H1 (cell line): ENCODE measurements around the gene SORBS1. TPM values are rescaled to one million over a fixed set of nuclear protein-coding genes. Genes with fewer than 3 reads are reported as not detected.

Experiments
- CTCF ChIA-PET: fragments of 300-600 bp; sonication (Branson Sonifier 250); formaldehyde crosslinking; loops from one replicate; lab custom pipeline; 2021; ENCODE audit not compliant: partially characterized antibody; lab: Charles Lee
- POLR2A ChIA-PET: fragments of 300-600 bp; sonication (Branson Sonifier 250); formaldehyde crosslinking; loops from one replicate; lab custom pipeline; 2021; ENCODE audit warnings: inconsistent platforms; ENCODE audit not compliant: partially characterized antibody; lab: Charles Lee
- DNase-seq, 2 experiments: peaks; one replicate each; pipeline versions ENCODE4 v3.0.0 to v3.0.0-alpha.2; 2010 to 2022; ENCODE audit warnings: low spot score in 2 of 2, low read depth in 1 of 2, mixed read lengths in 1 of 2
- FAIRE-seq: peaks from 2 replicates; lab custom pipeline; 2011; peaks lifted over from hg19 to GRCh38; lab: Jason Lieb, UNC
- H2AFZ ChIP-seq: 2 replicates; pipeline ENCODE4 v1.8.1; 2012; ENCODE audit warnings: low read length, inconsistent platforms
- H2AK5ac ChIP-seq: 2 replicates; pipeline ENCODE4 v1.6.1; 2013; ENCODE audit warnings: low read depth, low read length
- H2BK120ac ChIP-seq: replicated peaks from 2 replicates; pipeline ENCODE3; 2013; ENCODE audit warnings: low read depth, low read length, inconsistent platforms
- H2BK12ac ChIP-seq: 2 replicates; pipeline ENCODE4 v1.6.1; 2013; ENCODE audit warnings: low read depth, low read length
- H2BK15ac ChIP-seq: 2 replicates; pipeline ENCODE4 v1.6.1; 2013; ENCODE audit warnings: low read length
- H2BK20ac ChIP-seq: 2 replicates; pipeline ENCODE4 v1.6.1; 2013; ENCODE audit warnings: low read length
- H2BK5ac ChIP-seq: 2 replicates; pipeline ENCODE4 v1.6.1; 2013; ENCODE audit warnings: low read depth, low read length
- H3K14ac ChIP-seq: 2 replicates; pipeline ENCODE4 v1.6.1; 2013; ENCODE audit warnings: inconsistent platforms; ENCODE audit not compliant: insufficient read length
- H3K18ac ChIP-seq: 2 replicates; pipeline ENCODE4 v1.6.1; 2013; ENCODE audit warnings: low read length; ENCODE audit errors: extremely low read depth
- H3K23ac ChIP-seq: 2 replicates; pipeline ENCODE4 v1.6.1; 2013; ENCODE audit warnings: inconsistent platforms; ENCODE audit not compliant: insufficient read length
- H3K23me2 ChIP-seq: 2 replicates; pipeline ENCODE4 v1.6.1; 2013; ENCODE audit warnings: low read depth, low read length
- H3K27ac ChIP-seq: 2 replicates; pipeline ENCODE4 v1.6.1; 2011; ENCODE audit warnings: low read depth, low read length, inconsistent platforms
- H3K27me3 ChIP-seq, 4 experiments: replicated peaks in 1 of 4; 1 replicate in 1 of 4; 2 replicates in 3 of 4; pipeline versions ENCODE4 v1.6.1 to v1.8.1; 2011 to 2013; ENCODE audit warnings: low read length in 3 of 4, mild to moderate bottlenecking in 3 of 4, inconsistent platforms in 2 of 4, mixed read lengths in 2 of 4, moderate library complexity in 1 of 4; ENCODE audit not compliant: control insufficient read depth in 3 of 4, insufficient read depth in 3 of 4; ENCODE audit errors: extremely low read depth in 1 of 4
- H3K36me3 ChIP-seq, 4 experiments: 2 replicates each; pipeline versions ENCODE4 v1.6.1 to v1.8.1; 2011 to 2013; ENCODE audit warnings: mild to moderate bottlenecking in 4 of 4, low read length in 3 of 4, moderate library complexity in 2 of 4, control low read depth in 1 of 4, inconsistent platforms in 1 of 4; ENCODE audit not compliant: insufficient read depth in 4 of 4, control insufficient read depth in 2 of 4
- H3K4ac ChIP-seq: replicated peaks from 2 replicates; pipeline ENCODE3; 2013; ENCODE audit warnings: low read length, low read depth, mixed read lengths, inconsistent platforms; ENCODE audit not compliant: insufficient read length
- H3K4me1 ChIP-seq, 4 experiments: replicated peaks in 1 of 4; 1 replicate in 1 of 4; 2 replicates in 3 of 4; pipeline versions ENCODE4 v1.6.1 to v1.8.1; 2011 to 2013; ENCODE audit warnings: low read length in 3 of 4, inconsistent platforms in 2 of 4, mixed read lengths in 1 of 4; ENCODE audit not compliant: insufficient read depth in 4 of 4, control insufficient read depth in 3 of 4
- H3K4me2 ChIP-seq, 2 experiments: 2 replicates each; pipeline versions ENCODE4 v1.6.1 to v1.8.1; 2011 to 2013; ENCODE audit warnings: low read depth in 2 of 2, low read length in 2 of 2, control low read depth in 1 of 2, inconsistent platforms in 1 of 2, mild to moderate bottlenecking in 1 of 2; ENCODE audit not compliant: insufficient read depth in 1 of 2
- H3K4me3 ChIP-seq, 4 experiments: fragments of 200-600, 300-600 bp in 1 of 4; sonication (generic), shearing (Covaris generic), sonication (Bioruptor Twin) in 1 of 4; 2 replicates each; pipeline versions ENCODE4 v1.5.1 to v1.8.1; 2011 to 2016; ENCODE audit warnings: low read length in 4 of 4, low read depth in 3 of 4, control low read depth in 2 of 4, inconsistent platforms in 2 of 4, mild to moderate bottlenecking in 2 of 4, mixed read lengths in 1 of 4, moderate library complexity in 1 of 4; ENCODE audit not compliant: insufficient read depth in 2 of 4; ENCODE audit errors: extremely low read depth in 1 of 4
- H3K56ac ChIP-seq: replicated peaks from 2 replicates; pipeline ENCODE3; 2013; ENCODE audit warnings: low read depth, mild to moderate bottlenecking, mixed read lengths, low read length, inconsistent platforms; ENCODE audit not compliant: insufficient read length
- H3K79me1 ChIP-seq: 2 replicates; pipeline ENCODE4 v1.6.1; 2013; ENCODE audit warnings: low read depth, low read length, control low read depth
- H3K79me2 ChIP-seq, 2 experiments: 2 replicates each; pipeline versions ENCODE4 v1.6.1 to v1.8.1; 2012 to 2013; ENCODE audit warnings: low read length in 2 of 2, mild to moderate bottlenecking in 2 of 2, inconsistent platforms in 1 of 2; ENCODE audit not compliant: insufficient read depth in 2 of 2, control insufficient read depth in 1 of 2
- H3K9ac ChIP-seq, 4 experiments: replicated peaks in 1 of 4; 1 replicate in 1 of 4; 2 replicates in 3 of 4; pipeline versions ENCODE4 v1.6.1 to v1.8.1; 2011 to 2013; ENCODE audit warnings: low read depth in 3 of 4, low read length in 3 of 4, control low read depth in 2 of 4, mild to moderate bottlenecking in 2 of 4, moderate library complexity in 2 of 4, inconsistent platforms in 1 of 4; ENCODE audit errors: extremely low read depth in 1 of 4
- H3K9me3 ChIP-seq, 2 experiments: 2 replicates each; pipeline versions ENCODE4 v1.6.1 to v1.8.1; 2012 to 2013; ENCODE audit warnings: mild to moderate bottlenecking in 2 of 2, moderate library complexity in 2 of 2, control low read depth in 1 of 2, inconsistent platforms in 1 of 2, low read depth in 1 of 2, low read length in 1 of 2, mixed read lengths in 1 of 2; ENCODE audit not compliant: insufficient read depth in 2 of 2
- H4K20me1 ChIP-seq, 2 experiments: replicated peaks in 1 of 2; 2 replicates each; pipeline versions ENCODE3 to v1.8.1; 2011 to 2013; ENCODE audit warnings: inconsistent platforms in 2 of 2, low read length in 2 of 2, mild to moderate bottlenecking in 1 of 2; ENCODE audit not compliant: insufficient read depth in 2 of 2, control insufficient read depth in 1 of 2
- H4K5ac ChIP-seq: 2 replicates; pipeline ENCODE4 v1.6.1; 2013; ENCODE audit warnings: low read length, low read depth, mixed read lengths, inconsistent platforms; ENCODE audit not compliant: insufficient read length
- H4K8ac ChIP-seq: 2 replicates; pipeline ENCODE4 v1.8.0; 2013; ENCODE audit warnings: mild to moderate bottlenecking, moderate library complexity, low read length, inconsistent platforms; ENCODE audit not compliant: insufficient read depth; ENCODE audit errors: extremely low read depth
- H4K91ac ChIP-seq: replicated peaks from 2 replicates; pipeline ENCODE3; 2013; ENCODE audit warnings: low read length, mixed read lengths, inconsistent platforms; ENCODE audit not compliant: insufficient read length
- YY1 ChIP-seq: IDR thresholded peaks from 2 replicates; pipeline ENCODE4 v1.6.1; 2011; ENCODE audit warnings: low read depth, mild to moderate bottlenecking, low read length
- WGBS, 2 experiments: shearing (Covaris generic) in 1 of 2; methylation state at CpG; one replicate each; pipeline versions ENCODE4 v1.1.6 to v1.1.7; 2013 to 2015; ENCODE audit warnings: low lambda C conversion rate in 2 of 2, mixed read lengths in 2 of 2, inconsistent platforms in 1 of 2, low coverage in 1 of 2, missing lambda C conversion rate in 1 of 2; ENCODE audit not compliant: insufficient replicate concordance in 2 of 2, insufficient coverage in 1 of 2, insufficient read length in 1 of 2; ENCODE audit errors: extremely low coverage in 1 of 2, missing lambda C conversion rate in 1 of 2; 5-methylcytosine and 5-hydroxymethylcytosine counted together
- polyA plus RNA-seq, 7 experiments: library from polyadenylated mRNA; depleted of rRNA in 3 of 7; stranded (reverse) in 5 of 7; unstranded in 2 of 7; fragments of >200 nt in 5 of 7; fragments of 200-250 nt in 2 of 7; gene quantifications; 1 replicate in 5 of 7; 2 replicates in 1 of 7; 4 replicates in 1 of 7; pipeline versions ENCODE4 v1.2.1 to v1.2.3, GENCODE V29; 2011 to 2013; ENCODE audit warnings: missing spikeins in 2 of 7, mixed read lengths in 2 of 7
- total RNA-seq: library from RNA; stranded (reverse); fragmentation: NEBNext Ultra II Directional; extraction: Animal tissue kit (Norgen Biotek cat#: 25700); gene quantifications from 2 replicates; pipeline ENCODE4 v1.2.1, GENCODE V29; 2021

SORBS1 gene
- total and polyA plus RNA-seq, 2 of the 8 experiments (the other 6 are each of a cell fraction or from before 2014, with no cell fraction given), result 16.0 to 35.0 TPM

DNA sequence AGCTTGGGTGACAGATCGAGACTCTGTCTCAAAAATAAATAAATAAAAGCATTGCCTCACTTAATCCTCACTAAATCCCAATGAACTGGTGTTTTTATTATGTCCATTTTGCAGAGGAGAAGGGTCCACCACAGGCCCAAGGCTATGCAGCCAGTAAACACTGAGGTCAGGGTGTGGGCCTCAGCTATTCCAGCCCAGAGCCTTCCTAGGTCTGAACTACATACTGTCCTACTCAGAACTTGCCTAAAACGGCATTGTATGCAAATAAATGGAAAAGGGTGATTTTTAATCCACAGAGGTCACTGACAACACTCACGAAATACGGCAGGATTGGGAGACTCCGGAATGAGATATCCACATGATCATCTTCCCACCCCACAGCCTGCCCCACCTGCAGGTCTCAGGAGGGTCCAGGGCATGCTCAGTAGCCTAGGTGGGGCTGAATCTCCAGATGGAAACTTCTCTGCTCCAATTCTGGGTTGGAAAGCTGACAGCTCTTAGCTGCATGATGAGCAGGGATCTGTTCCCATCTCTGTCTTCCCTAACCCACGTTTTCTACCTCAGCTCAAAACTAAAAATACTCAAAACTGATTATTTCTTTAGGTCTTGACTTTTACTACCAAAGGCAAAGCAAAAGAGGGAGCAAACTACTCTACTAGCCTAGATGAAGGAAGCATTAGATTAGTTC is 121.0 kb downstream of the SORBS1 start:
- POLR2A ChIA-PET, result no interaction called here

More for the DNA sequence above, 121.0 kb downstream of the SORBS1 start:
- Histone ChIP-seq H4K8ac (no peak overlapping the region), H4K91ac (no peak overlapping the region), H2BK15ac (no peak overlapping the region), H2BK120ac (no peak overlapping the region), H2BK5ac (no peak overlapping the region), H2AFZ (no peak overlapping the region), H3K23ac (no peak overlapping the region), H2BK12ac (no peak overlapping the region), H3K4me3 (no peak overlapping the region), H3K79me1 (no peaks in the 10 kb centered on the region), H2AK5ac (no peak overlapping the region), H3K4me2 (no peak overlapping the region), H3K36me3 (peaks cover 0 to 5% (median 0%) of the 10 kb centered on the region in 4 experiments; a peak in 2 of 8 replicates), H3K9ac (no peak overlapping the region), H3K23me2 (no peaks in the 10 kb centered on the region), H3K9me3 (no peaks in the 10 kb centered on the region), H3K4me1 (peaks cover 0 to 5% (median 0%) of the 10 kb centered on the region in 4 experiments; a peak in 1 of 7 replicates), H3K18ac (no peak overlapping the region), H3K27ac (no peak overlapping the region), H3K27me3 (no peaks in the 10 kb centered on the region), H4K5ac (no peak overlapping the region), H3K79me2 (peaks cover 0 to 4% of the 10 kb centered on the region in 2 experiments; a peak in 1 of 4 replicates), H3K4ac (no peak overlapping the region), H2BK20ac (no peak overlapping the region), H4K20me1 (no peaks in the 10 kb centered on the region), H3K56ac (no peak overlapping the region), H3K14ac (no peak overlapping the region)
- DNase-seq (no peak), FAIRE-seq (no peak)
- no peak for TF ChIP-seq YY1
- CTCF ChIA-PET, result interaction anchor here (0.8 to 20.8 kb wide), 6 partner anchors 11 to 160 kb away, joined by 3 to 284 read pairs (median 6); no protein-coding TSS in a partner anchor
- 88% methylated on average over 6 of the region's 6 CpGs; no CpG with 5 or more reads in 1 of the 2 experiments for WGBS, 2 experiments
